ENCODE results near the gene LRRFIP2. TPM values are rescaled to one million over a fixed set of nuclear protein-coding genes. Genes with fewer than 3 reads are reported as not detected.

LRRFIP2 gene
- total and polyA plus RNA-seq, 2 of the 8 experiments (the other 6 are each of a cell fraction or from before 2014, with no cell fraction given), result 8.8 to 25.6 TPM

GRCh38 chr3:37130984-37131859 lies 43.2 kb downstream of the LRRFIP2 start:
- no peaks in the 10 kb centered on the region for H4K20me1 ChIP-seq (replicated peaks in 1 of 2; ENCODE audit: control insufficient read depth in 1 of 2, insufficient read depth in 2 of 2, low read length in 2 of 2)
- H4K91ac ChIP-seq (replicated peaks; ENCODE audit: insufficient read length, low read length), result no peak overlapping the region
- H3K56ac ChIP-seq (replicated peaks; ENCODE audit: insufficient read length, low read depth, low read length), result no peak overlapping the region
- no peak overlapping the region for H2AK5ac ChIP-seq (ENCODE audit: low read depth, low read length)
- 87% methylated on average over 5 of the region's 5 CpGs; no CpG with 5 or more reads in 1 of the 2 experiments for WGBS, 2 experiments (ENCODE audit: extremely low coverage in 1 of 2, insufficient coverage in 1 of 2, insufficient read length in 1 of 2, insufficient replicate concordance in 2 of 2, low coverage in 1 of 2, low lambda C conversion rate in 2 of 2, missing lambda C conversion rate in 1 of 2)
- TF ChIP-seq NRF1 (IDR thresholded peaks at IDR 0.05; ENCODE audit: low read depth, low read length) (no peak), EP300 (IDR thresholded peaks at IDR 0.05; ENCODE audit: borderline replicate concordance in 1 of 2, low read depth in 2 of 2, low read length in 2 of 2) (no peak), TBP (IDR thresholded peaks at IDR 0.05; ENCODE audit: low read depth, low read length) (no peak), YY1 (IDR thresholded peaks at IDR 0.05; ENCODE audit: low read depth, low read length) (no peak)
- TF ChIP-seq, protein P1, sequence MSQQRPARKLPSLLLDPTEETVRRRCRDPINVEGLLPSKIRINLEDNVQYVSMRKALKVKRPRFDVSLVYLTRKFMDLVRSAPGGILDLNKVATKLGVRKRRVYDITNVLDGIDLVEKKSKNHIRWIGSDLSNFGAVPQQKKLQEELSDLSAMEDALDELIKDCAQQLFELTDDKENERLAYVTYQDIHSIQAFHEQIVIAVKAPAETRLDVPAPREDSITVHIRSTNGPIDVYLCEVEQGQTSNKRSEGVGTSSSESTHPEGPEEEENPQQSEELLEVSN (IDR thresholded peaks at IDR 0.05), result no peak
- H2BK15ac ChIP-seq (ENCODE audit: low read length), result no peak overlapping the region
- no peaks in the 10 kb centered on the region for H3K23me2 ChIP-seq (ENCODE audit: low read depth, low read length)
- peaks cover 0 to 3% of the 10 kb centered on the region in 2 experiments; a peak in 3 of 4 replicates for H3K79me2 ChIP-seq (ENCODE audit: control insufficient read depth in 1 of 2, insufficient read depth in 2 of 2, low read length in 2 of 2)
- no peak for DNase-seq (ENCODE audit: low read depth in 1 of 2, low spot score in 2 of 2)
- H2BK12ac ChIP-seq (ENCODE audit: low read depth, low read length), result no peak overlapping the region
- peaks cover 2% of the 10 kb centered on the region; the same call in 1 of the 2 replicates for H3K79me1 ChIP-seq (ENCODE audit: low read depth, low read length)
- H3K9me3 ChIP-seq (ENCODE audit: insufficient read depth in 2 of 2, low read depth in 1 of 2, low read length in 1 of 2), result no peaks in the 10 kb centered on the region
- H3K14ac ChIP-seq (ENCODE audit: insufficient read length), result no peak overlapping the region
- H3K4ac ChIP-seq (replicated peaks; ENCODE audit: insufficient read length, low read depth, low read length), result no peak overlapping the region
- ChIA-PET POLR2A (ENCODE audit: partially characterized antibody) (interaction anchor here (0.7 kb wide), 1 partner anchor 37 kb away, joined by 3 read pairs; no protein-coding TSS in a partner anchor), CTCF (ENCODE audit: partially characterized antibody) (interaction anchor here (1.3 kb wide), 1 partner anchor 80 kb away, joined by 3 read pairs; no protein-coding TSS in a partner anchor)
- H3K36me3 ChIP-seq (ENCODE audit: control insufficient read depth in 2 of 4, insufficient read depth in 4 of 4, low read length in 3 of 4), result no peaks in the 10 kb centered on the region
- no peak overlapping the region for H3K18ac ChIP-seq (ENCODE audit: extremely low read depth, low read length)
- H2BK5ac ChIP-seq (ENCODE audit: low read depth, low read length), result no peak overlapping the region
- no peak overlapping the region for H2AFZ ChIP-seq (ENCODE audit: low read length)
- H3K4me3 ChIP-seq (ENCODE audit: extremely low read depth in 1 of 4, insufficient read depth in 2 of 4, low read depth in 3 of 4, low read length in 4 of 4), result no peak overlapping the region
- no peak overlapping the region for H3K27ac ChIP-seq (ENCODE audit: low read depth, low read length)
- H2BK120ac ChIP-seq (replicated peaks; ENCODE audit: low read depth, low read length), result no peak overlapping the region
- H3K9ac ChIP-seq (replicated peaks in 1 of 4; ENCODE audit: extremely low read depth in 1 of 4, low read depth in 3 of 4, low read length in 3 of 4), result no peak overlapping the region
- H4K5ac ChIP-seq (ENCODE audit: insufficient read length, low read depth, low read length), result no peak overlapping the region
- no peak overlapping the region for H4K8ac ChIP-seq (ENCODE audit: extremely low read depth, insufficient read depth, low read length)
- FAIRE-seq, result no peak
- no peak overlapping the region for H2BK20ac ChIP-seq (ENCODE audit: low read length)
- no peaks in the 10 kb centered on the region for H3K27me3 ChIP-seq (replicated peaks in 1 of 4; ENCODE audit: control insufficient read depth in 3 of 4, extremely low read depth in 1 of 4, insufficient read depth in 3 of 4, low read length in 3 of 4)
- peaks cover 0 to 2% (median 2%) of the 10 kb centered on the region in 4 experiments; a peak in 3 of 7 replicates for H3K4me1 ChIP-seq (replicated peaks in 1 of 4; ENCODE audit: control insufficient read depth in 3 of 4, insufficient read depth in 4 of 4, low read length in 3 of 4)
- no peak overlapping the region for H3K4me2 ChIP-seq (ENCODE audit: insufficient read depth in 1 of 2, low read depth in 2 of 2, low read length in 2 of 2)
- no peak overlapping the region for H3K23ac ChIP-seq (ENCODE audit: insufficient read length)
